H1 (cell line): ENCODE measurements around the gene CC2D1A. TPM values are rescaled to one million over a fixed set of nuclear protein-coding genes. Genes with fewer than 3 reads are reported as not detected.

Source experiments
- CTCF ChIA-PET: fragments of 300-600 bp; sonication (Branson Sonifier 250); formaldehyde crosslinking; loops from one replicate; lab custom pipeline; 2021; ENCODE audit not compliant: partially characterized antibody; lab: Charles Lee
- POLR2A ChIA-PET: fragments of 300-600 bp; sonication (Branson Sonifier 250); formaldehyde crosslinking; loops from one replicate; lab custom pipeline; 2021; ENCODE audit warnings: inconsistent platforms; ENCODE audit not compliant: partially characterized antibody; lab: Charles Lee
- DNase-seq, 2 experiments: peaks; one replicate each; pipeline versions ENCODE4 v3.0.0 to v3.0.0-alpha.2; 2010 to 2022; ENCODE audit warnings: low spot score in 2 of 2, low read depth in 1 of 2, mixed read lengths in 1 of 2
- FAIRE-seq: peaks from 2 replicates; lab custom pipeline; 2011; peaks lifted over from hg19 to GRCh38; lab: Jason Lieb, UNC
- H2AFZ ChIP-seq: 2 replicates; pipeline ENCODE4 v1.8.1; 2012; ENCODE audit warnings: low read length, inconsistent platforms
- H2AK5ac ChIP-seq: 2 replicates; pipeline ENCODE4 v1.6.1; 2013; ENCODE audit warnings: low read depth, low read length
- H2BK120ac ChIP-seq: replicated peaks from 2 replicates; pipeline ENCODE3; 2013; ENCODE audit warnings: low read depth, low read length, inconsistent platforms
- H2BK12ac ChIP-seq: 2 replicates; pipeline ENCODE4 v1.6.1; 2013; ENCODE audit warnings: low read depth, low read length
- H2BK15ac ChIP-seq: 2 replicates; pipeline ENCODE4 v1.6.1; 2013; ENCODE audit warnings: low read length
- H2BK20ac ChIP-seq: 2 replicates; pipeline ENCODE4 v1.6.1; 2013; ENCODE audit warnings: low read length
- H2BK5ac ChIP-seq: 2 replicates; pipeline ENCODE4 v1.6.1; 2013; ENCODE audit warnings: low read depth, low read length
- H3K14ac ChIP-seq: 2 replicates; pipeline ENCODE4 v1.6.1; 2013; ENCODE audit warnings: inconsistent platforms; ENCODE audit not compliant: insufficient read length
- H3K18ac ChIP-seq: 2 replicates; pipeline ENCODE4 v1.6.1; 2013; ENCODE audit warnings: low read length; ENCODE audit errors: extremely low read depth
- H3K23ac ChIP-seq: 2 replicates; pipeline ENCODE4 v1.6.1; 2013; ENCODE audit warnings: inconsistent platforms; ENCODE audit not compliant: insufficient read length
- H3K23me2 ChIP-seq: 2 replicates; pipeline ENCODE4 v1.6.1; 2013; ENCODE audit warnings: low read depth, low read length
- H3K27ac ChIP-seq: 2 replicates; pipeline ENCODE4 v1.6.1; 2011; ENCODE audit warnings: low read depth, low read length, inconsistent platforms
- H3K27me3 ChIP-seq, 4 experiments: replicated peaks in 1 of 4; 1 replicate in 1 of 4; 2 replicates in 3 of 4; pipeline versions ENCODE4 v1.6.1 to v1.8.1; 2011 to 2013; ENCODE audit warnings: low read length in 3 of 4, mild to moderate bottlenecking in 3 of 4, inconsistent platforms in 2 of 4, mixed read lengths in 2 of 4, moderate library complexity in 1 of 4; ENCODE audit not compliant: control insufficient read depth in 3 of 4, insufficient read depth in 3 of 4; ENCODE audit errors: extremely low read depth in 1 of 4
- H3K36me3 ChIP-seq, 4 experiments: 2 replicates each; pipeline versions ENCODE4 v1.6.1 to v1.8.1; 2011 to 2013; ENCODE audit warnings: mild to moderate bottlenecking in 4 of 4, low read length in 3 of 4, moderate library complexity in 2 of 4, control low read depth in 1 of 4, inconsistent platforms in 1 of 4; ENCODE audit not compliant: insufficient read depth in 4 of 4, control insufficient read depth in 2 of 4
- H3K4ac ChIP-seq: replicated peaks from 2 replicates; pipeline ENCODE3; 2013; ENCODE audit warnings: low read length, low read depth, mixed read lengths, inconsistent platforms; ENCODE audit not compliant: insufficient read length
- H3K4me1 ChIP-seq, 4 experiments: replicated peaks in 1 of 4; 1 replicate in 1 of 4; 2 replicates in 3 of 4; pipeline versions ENCODE4 v1.6.1 to v1.8.1; 2011 to 2013; ENCODE audit warnings: low read length in 3 of 4, inconsistent platforms in 2 of 4, mixed read lengths in 1 of 4; ENCODE audit not compliant: insufficient read depth in 4 of 4, control insufficient read depth in 3 of 4
- H3K4me2 ChIP-seq, 2 experiments: 2 replicates each; pipeline versions ENCODE4 v1.6.1 to v1.8.1; 2011 to 2013; ENCODE audit warnings: low read depth in 2 of 2, low read length in 2 of 2, control low read depth in 1 of 2, inconsistent platforms in 1 of 2, mild to moderate bottlenecking in 1 of 2; ENCODE audit not compliant: insufficient read depth in 1 of 2
- H3K4me3 ChIP-seq, 4 experiments: fragments of 200-600, 300-600 bp in 1 of 4; sonication (generic), shearing (Covaris generic), sonication (Bioruptor Twin) in 1 of 4; 2 replicates each; pipeline versions ENCODE4 v1.5.1 to v1.8.1; 2011 to 2016; ENCODE audit warnings: low read length in 4 of 4, low read depth in 3 of 4, control low read depth in 2 of 4, inconsistent platforms in 2 of 4, mild to moderate bottlenecking in 2 of 4, mixed read lengths in 1 of 4, moderate library complexity in 1 of 4; ENCODE audit not compliant: insufficient read depth in 2 of 4; ENCODE audit errors: extremely low read depth in 1 of 4
- H3K56ac ChIP-seq: replicated peaks from 2 replicates; pipeline ENCODE3; 2013; ENCODE audit warnings: low read depth, mild to moderate bottlenecking, mixed read lengths, low read length, inconsistent platforms; ENCODE audit not compliant: insufficient read length
- H3K79me1 ChIP-seq: 2 replicates; pipeline ENCODE4 v1.6.1; 2013; ENCODE audit warnings: low read depth, low read length, control low read depth
- H3K79me2 ChIP-seq, 2 experiments: 2 replicates each; pipeline versions ENCODE4 v1.6.1 to v1.8.1; 2012 to 2013; ENCODE audit warnings: low read length in 2 of 2, mild to moderate bottlenecking in 2 of 2, inconsistent platforms in 1 of 2; ENCODE audit not compliant: insufficient read depth in 2 of 2, control insufficient read depth in 1 of 2
- H3K9ac ChIP-seq, 4 experiments: replicated peaks in 1 of 4; 1 replicate in 1 of 4; 2 replicates in 3 of 4; pipeline versions ENCODE4 v1.6.1 to v1.8.1; 2011 to 2013; ENCODE audit warnings: low read depth in 3 of 4, low read length in 3 of 4, control low read depth in 2 of 4, mild to moderate bottlenecking in 2 of 4, moderate library complexity in 2 of 4, inconsistent platforms in 1 of 4; ENCODE audit errors: extremely low read depth in 1 of 4
- H3K9me3 ChIP-seq, 2 experiments: 2 replicates each; pipeline versions ENCODE4 v1.6.1 to v1.8.1; 2012 to 2013; ENCODE audit warnings: mild to moderate bottlenecking in 2 of 2, moderate library complexity in 2 of 2, control low read depth in 1 of 2, inconsistent platforms in 1 of 2, low read depth in 1 of 2, low read length in 1 of 2, mixed read lengths in 1 of 2; ENCODE audit not compliant: insufficient read depth in 2 of 2
- H4K20me1 ChIP-seq, 2 experiments: replicated peaks in 1 of 2; 2 replicates each; pipeline versions ENCODE3 to v1.8.1; 2011 to 2013; ENCODE audit warnings: inconsistent platforms in 2 of 2, low read length in 2 of 2, mild to moderate bottlenecking in 1 of 2; ENCODE audit not compliant: insufficient read depth in 2 of 2, control insufficient read depth in 1 of 2
- H4K5ac ChIP-seq: 2 replicates; pipeline ENCODE4 v1.6.1; 2013; ENCODE audit warnings: low read length, low read depth, mixed read lengths, inconsistent platforms; ENCODE audit not compliant: insufficient read length
- H4K8ac ChIP-seq: 2 replicates; pipeline ENCODE4 v1.8.0; 2013; ENCODE audit warnings: mild to moderate bottlenecking, moderate library complexity, low read length, inconsistent platforms; ENCODE audit not compliant: insufficient read depth; ENCODE audit errors: extremely low read depth
- H4K91ac ChIP-seq: replicated peaks from 2 replicates; pipeline ENCODE3; 2013; ENCODE audit warnings: low read length, mixed read lengths, inconsistent platforms; ENCODE audit not compliant: insufficient read length
- CBX5 ChIP-seq: fragments of 300-800, 300-1000 bp; sonication (generic); IDR thresholded peaks from 2 replicates; pipeline ENCODE4 v1.7.1; 2016; ENCODE audit warnings: antibody characterized with exemption, low read length, low read depth
- CTCF ChIP-seq, 3 experiments: IDR thresholded peaks; 1 replicate in 2 of 3; 2 replicates in 1 of 3; pipeline versions ENCODE4 v1.5.1 to v1.6.1; 2011; ENCODE audit warnings: low read length in 3 of 3, mild to moderate bottlenecking in 3 of 3, inconsistent platforms in 2 of 3, low read depth in 1 of 3, moderate library complexity in 1 of 3; ENCODE audit not compliant: insufficient read depth in 1 of 3; ENCODE audit errors: control extremely low read depth in 1 of 3
- PHF8 ChIP-seq: fragments of 200-600 bp; sonication (generic); conservative IDR thresholded peaks from 2 replicates; pipeline ENCODE4 v1.7.1; 2012; ENCODE audit warnings: low read depth, mild to moderate bottlenecking, inconsistent platforms, low read length, moderate library complexity
- RAD21 ChIP-seq, 2 experiments: IDR thresholded peaks in 1 of 2; conservative IDR thresholded peaks in 1 of 2; 2 replicates each; pipeline ENCODE4 v1.6.1; 2011; ENCODE audit warnings: low read depth in 2 of 2, low read length in 2 of 2, improper control_type of control experiment in 1 of 2, inconsistent platforms in 1 of 2, mild to moderate bottlenecking in 1 of 2, moderate library complexity in 1 of 2
- SP1 ChIP-seq: IDR thresholded peaks from 2 replicates; pipeline ENCODE4 v1.6.1; 2011; ENCODE audit warnings: low read depth, low read length
- SRF ChIP-seq: IDR thresholded peaks from 2 replicates; pipeline ENCODE4 v1.6.1; 2011; ENCODE audit warnings: mild to moderate bottlenecking, low read depth, low read length, moderate library complexity
- SUZ12 ChIP-seq: fragments of 200-600 bp; sonication (generic); IDR thresholded peaks from 2 replicates; pipeline ENCODE4 v1.6.1; 2012; ENCODE audit warnings: mild to moderate bottlenecking, inconsistent platforms, low read length, moderate library complexity, mixed read lengths
- TBP ChIP-seq: IDR thresholded peaks from 2 replicates; pipeline ENCODE4 v1.6.1; 2011; ENCODE audit warnings: low read depth, low read length, improper control_type of control experiment
- TCF12 ChIP-seq: IDR thresholded peaks from 2 replicates; pipeline ENCODE4 v1.6.1; 2011; ENCODE audit warnings: low read depth, mild to moderate bottlenecking, low read length
- TEAD4 ChIP-seq: IDR thresholded peaks from 2 replicates; pipeline ENCODE4 v1.6.1; 2012; ENCODE audit warnings: low read depth, low read length, inconsistent platforms, mixed read lengths
- YY1 ChIP-seq: IDR thresholded peaks from 2 replicates; pipeline ENCODE4 v1.6.1; 2011; ENCODE audit warnings: low read depth, mild to moderate bottlenecking, low read length
- ZNF274 ChIP-seq: IDR thresholded peaks from 2 replicates; pipeline ENCODE4 v1.7.0; 2012; ENCODE audit warnings: low read length, borderline replicate concordance; ENCODE audit errors: extremely low read depth
- WGBS, 2 experiments: shearing (Covaris generic) in 1 of 2; methylation state at CpG; one replicate each; pipeline versions ENCODE4 v1.1.6 to v1.1.7; 2013 to 2015; ENCODE audit warnings: low lambda C conversion rate in 2 of 2, mixed read lengths in 2 of 2, inconsistent platforms in 1 of 2, low coverage in 1 of 2, missing lambda C conversion rate in 1 of 2; ENCODE audit not compliant: insufficient replicate concordance in 2 of 2, insufficient coverage in 1 of 2, insufficient read length in 1 of 2; ENCODE audit errors: extremely low coverage in 1 of 2, missing lambda C conversion rate in 1 of 2; 5-methylcytosine and 5-hydroxymethylcytosine counted together
- polyA plus RNA-seq, 7 experiments: library from polyadenylated mRNA; depleted of rRNA in 3 of 7; stranded (reverse) in 5 of 7; unstranded in 2 of 7; fragments of >200 nt in 5 of 7; fragments of 200-250 nt in 2 of 7; gene quantifications; 1 replicate in 5 of 7; 2 replicates in 1 of 7; 4 replicates in 1 of 7; pipeline versions ENCODE4 v1.2.1 to v1.2.3, GENCODE V29; 2011 to 2013; ENCODE audit warnings: missing spikeins in 2 of 7, mixed read lengths in 2 of 7
- total RNA-seq: library from RNA; stranded (reverse); fragmentation: NEBNext Ultra II Directional; extraction: Animal tissue kit (Norgen Biotek cat#: 25700); gene quantifications from 2 replicates; pipeline ENCODE4 v1.2.1, GENCODE V29; 2021

Gene CC2D1A
- total and polyA plus RNA-seq, 2 of the 8 experiments (the other 6 are each of a cell fraction or from before 2014, with no cell fraction given) = 12.5 to 33.0 TPM

GRCh38 chr19:13875824-13876223 is 30.2 kb upstream of the CC2D1A start:
- Histone ChIP-seq H4K8ac (no peak overlapping the region), H3K4me2 (no peak overlapping the region), H3K4me3 (no peak overlapping the region), H3K9ac (no peak overlapping the region), H3K36me3 (no peaks in the 10 kb centered on the region), H2AFZ (no peak overlapping the region), H3K4ac (no peak overlapping the region), H3K79me2 (no peaks in the 10 kb centered on the region), H2BK20ac (no peak overlapping the region), H3K23ac (no peak overlapping the region), H3K18ac (no peak overlapping the region), H2BK5ac (no peak overlapping the region), H4K5ac (no peak overlapping the region), H3K4me1 (peaks cover 0 to 6% (median 5%) of the 10 kb centered on the region in 4 experiments; a peak in 6 of 7 replicates), H3K14ac (no peak overlapping the region), H2BK12ac (no peak overlapping the region), H4K20me1 (peaks cover 0 to 9% of the 10 kb centered on the region in 2 experiments), H3K9me3 (no peaks in the 10 kb centered on the region), H2AK5ac (no peak overlapping the region), H3K79me1 (no peaks in the 10 kb centered on the region), H4K91ac (no peak overlapping the region), H3K27me3 (peaks cover 36 to 64% (median 50%) of the 10 kb centered on the region in 4 experiments), H2BK15ac (no peak overlapping the region), H3K27ac (no peak overlapping the region), H3K56ac (no peak overlapping the region), H2BK120ac (no peak overlapping the region), H3K23me2 (no peaks in the 10 kb centered on the region)
- WGBS, 2 experiments = 89% methylated on average over 5 of the region's 5 CpGs; no CpG with 5 or more reads in 1 of the 2 experiments
- POLR2A ChIA-PET = interaction anchor here (0.6 to 1.0 kb wide), 4 partner anchors 29 to 1464 kb away, joined by 3 read pairs; partner anchors contain the start of gene C19orf53
- CTCF ChIA-PET = interaction anchor here (0.6 to 1.8 kb wide), 7 partner anchors 9 to 624 kb away, joined by 3 to 4 read pairs (median 3); no protein-coding TSS in a partner anchor
- FAIRE-seq (no peak), DNase-seq (no peak)
- TF ChIP-seq SRF (no peak), TBP (no peak), TCF12 (no peak), SUZ12 (no peak), CBX5 (no peak), CTCF (IDR thresholded peaks at IDR 0.05; ENCODE audit: control extremely low read depth in 1 of 3, insufficient read depth in 1 of 3, low read depth in 1 of 3, low read length in 3 of 3) (no peak), RAD21 (IDR thresholded peaks at IDR 0.05 in 1 of 2, conservative IDR thresholded peaks at IDR 0.05 in 1 of 2; ENCODE audit: low read depth in 2 of 2, low read length in 2 of 2) (no peak), YY1 (no peak), TEAD4 (no peak), PHF8 (no peak), SP1 (no peak), ZNF274 (no peak)
